GM18858 (cell line): ENCODE results near the gene FBXW10.
"Not testable (repeated sequence)": the region's sequence is repeated elsewhere in the genome, so short reads cannot be mapped to it uniquely, and the experiment has no call there.

Source experiments
- ATAC-seq: cut with Tn5 transposase; IDR thresholded peaks from one replicate; pipeline ENCODE4 v1.9.1; 2021; ENCODE audit not compliant: unreplicated experiment

Gene FBXW10, protein sequence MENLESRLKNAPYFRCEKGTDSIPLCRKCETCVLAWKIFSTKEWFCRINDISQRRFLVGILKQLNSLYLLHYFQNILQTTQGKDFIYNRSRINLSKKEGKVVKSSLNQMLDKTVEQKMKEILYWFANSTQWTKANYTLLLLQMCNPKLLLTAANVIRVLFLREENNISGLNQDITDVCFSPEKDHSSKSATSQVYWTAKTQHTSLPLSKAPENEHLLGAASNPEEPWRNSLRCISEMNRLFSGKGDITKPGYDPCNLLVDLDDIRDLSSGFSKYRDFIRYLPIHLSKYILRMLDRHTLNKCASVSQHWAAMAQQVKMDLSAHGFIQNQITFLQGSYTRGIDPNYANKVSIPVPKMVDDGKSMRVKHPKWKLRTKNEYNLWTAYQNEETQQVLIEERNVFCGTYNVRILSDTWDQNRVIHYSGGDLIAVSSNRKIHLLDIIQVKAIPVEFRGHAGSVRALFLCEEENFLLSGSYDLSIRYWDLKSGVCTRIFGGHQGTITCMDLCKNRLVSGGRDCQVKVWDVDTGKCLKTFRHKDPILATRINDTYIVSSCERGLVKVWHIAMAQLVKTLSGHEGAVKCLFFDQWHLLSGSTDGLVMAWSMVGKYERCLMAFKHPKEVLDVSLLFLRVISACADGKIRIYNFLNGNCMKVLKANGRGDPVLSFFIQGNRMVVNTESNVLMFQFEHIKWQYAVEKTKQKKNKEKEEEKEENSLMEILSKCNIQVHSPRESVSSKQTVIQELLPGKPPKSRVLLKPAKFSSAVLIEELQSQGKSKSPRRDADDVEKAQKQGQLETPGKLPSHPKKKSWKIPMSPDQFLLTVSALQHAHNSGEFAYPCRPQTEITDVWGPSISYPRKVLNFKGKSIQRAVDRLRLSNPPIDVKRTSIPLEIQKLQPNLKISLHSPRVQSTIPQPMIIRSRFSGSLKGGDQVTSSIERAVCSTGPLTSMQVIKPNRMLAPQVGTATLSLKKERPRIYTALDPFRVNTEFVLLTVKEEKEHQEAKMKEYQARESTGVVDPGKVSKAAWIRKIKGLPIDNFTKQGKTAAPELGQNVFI

DNA sequence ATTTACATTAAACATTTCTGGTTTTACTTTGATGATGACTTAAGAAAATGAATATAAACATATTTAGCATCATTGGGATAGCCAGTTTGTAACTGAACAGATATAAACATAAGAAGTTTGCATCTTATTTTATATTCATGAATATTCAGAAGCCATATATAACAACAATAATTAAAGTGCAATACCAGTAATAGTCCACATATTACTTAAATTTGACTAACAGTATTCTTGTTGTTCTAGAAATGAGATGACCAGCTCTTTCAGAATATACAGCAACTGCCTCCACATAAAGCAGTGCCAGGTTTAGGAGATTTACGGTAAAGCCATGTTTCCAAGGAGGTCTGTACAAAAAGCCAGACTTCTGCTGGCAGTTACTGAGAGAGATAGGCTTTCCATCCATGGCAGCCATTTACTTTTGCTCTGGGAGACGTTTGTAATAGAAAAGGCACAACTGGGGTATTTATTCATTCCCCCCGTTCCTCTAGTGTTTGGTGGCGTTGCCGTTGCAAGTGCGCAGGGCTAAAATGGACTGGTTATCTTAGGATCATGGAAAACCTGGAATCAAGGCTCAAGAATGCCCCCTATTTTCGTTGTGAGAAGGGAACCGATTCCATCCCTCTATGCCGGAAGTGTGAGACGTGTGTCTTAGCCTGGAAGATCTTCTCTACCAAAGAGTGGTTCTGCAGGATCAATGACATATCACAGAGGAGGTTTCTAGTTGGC, at the start of gene FBXW10:
Gene FBXW10 (plus strand): TSS at position 356 of the 723 bp plus-strand sequence. CDS start 191 bp downstream, at position 547.
- not testable (repeated sequence) for ATAC-seq

DNA sequence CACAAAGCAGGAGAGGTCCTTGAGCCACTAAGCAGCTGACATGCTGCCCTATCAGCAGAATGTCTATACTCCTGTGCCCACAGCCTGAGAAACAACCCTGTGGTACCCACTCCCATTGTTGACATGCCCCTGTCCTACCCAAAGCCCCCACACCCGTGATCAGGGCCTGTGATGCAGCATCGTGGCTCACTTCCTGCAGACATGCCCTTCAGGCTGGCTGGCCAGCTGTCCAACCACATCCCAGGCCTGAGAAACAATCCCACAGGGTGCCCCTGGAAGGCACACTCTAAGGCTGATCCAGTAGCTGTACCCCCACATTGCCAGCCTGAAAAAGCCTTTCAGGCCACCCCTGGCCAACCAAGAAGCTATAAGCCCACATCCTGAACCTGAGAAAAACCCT, 48.7 kb upstream of the FBXW10 start:
- ATAC-seq = not testable (repeated sequence)

DNA sequence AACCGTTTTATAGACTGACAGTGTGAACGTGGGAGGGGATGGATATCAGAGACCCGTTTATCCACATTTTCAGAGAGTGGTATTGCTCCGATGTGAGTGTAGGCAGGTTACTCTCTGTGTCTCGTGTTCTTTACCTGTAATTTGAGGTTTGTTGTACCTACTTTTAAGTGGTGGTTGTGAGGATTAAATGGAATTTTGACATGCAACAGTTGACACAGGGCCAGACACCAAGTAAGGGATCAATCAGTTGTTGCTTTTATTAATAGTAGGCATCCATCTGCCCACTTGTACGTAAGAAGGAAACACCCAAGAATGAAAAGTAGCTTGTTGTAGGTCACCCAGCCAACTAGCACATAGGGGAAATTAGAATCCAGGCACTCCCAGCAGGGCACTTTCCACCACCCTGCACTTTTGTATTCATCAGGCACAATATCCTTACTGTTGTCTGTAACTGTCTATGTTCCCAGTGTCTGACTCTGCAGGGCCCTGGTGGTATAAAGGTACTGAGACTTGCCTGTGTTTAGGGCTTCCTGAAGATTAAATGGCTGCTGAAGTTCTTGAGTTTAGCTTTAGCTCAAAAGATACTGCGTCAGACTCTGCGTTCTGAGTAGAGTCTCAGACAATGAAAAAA, 45.3 kb upstream of the FBXW10 start:
- ATAC-seq = not testable (repeated sequence)

DNA sequence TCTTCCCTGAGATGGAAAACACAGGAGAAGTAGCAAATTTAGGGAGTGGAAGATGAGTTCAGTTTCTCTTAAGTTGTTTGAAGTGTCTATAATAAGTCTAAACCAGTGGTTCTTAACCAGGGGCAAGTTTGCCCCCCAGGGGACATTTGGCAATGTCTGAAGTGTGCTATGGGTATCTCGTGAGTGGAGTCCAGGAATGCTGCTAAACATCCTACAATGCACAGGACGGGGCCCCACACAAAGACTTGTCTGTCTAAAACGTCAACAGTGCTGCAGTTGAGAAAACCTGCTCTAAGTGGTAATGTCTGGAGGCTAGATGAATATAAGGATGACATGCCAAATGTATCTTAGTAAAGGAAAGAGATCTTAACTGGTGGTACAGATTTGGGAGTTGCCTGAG, 37.9 kb upstream of the FBXW10 start:
- ATAC-seq = not testable (repeated sequence)

DNA sequence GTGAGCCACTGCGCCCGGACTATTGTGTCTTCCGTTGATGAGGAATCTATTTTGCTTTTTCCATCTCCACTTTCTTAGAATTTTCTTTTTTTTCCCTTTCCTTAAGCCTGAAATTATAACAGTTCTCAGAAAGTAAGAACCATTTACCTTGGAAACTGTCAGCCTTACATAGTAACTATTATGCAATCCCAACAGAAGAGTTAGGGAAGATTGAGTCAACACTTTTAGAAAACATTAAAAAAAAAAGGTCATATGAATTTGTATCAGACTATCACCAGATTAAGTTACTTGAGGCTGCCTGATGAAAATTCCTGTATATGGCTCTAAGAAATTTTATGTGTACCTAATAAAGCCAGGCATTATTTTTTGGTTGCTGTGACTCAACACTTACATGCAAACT, 35.6 kb upstream of the FBXW10 start:
- not testable (repeated sequence) for ATAC-seq

DNA sequence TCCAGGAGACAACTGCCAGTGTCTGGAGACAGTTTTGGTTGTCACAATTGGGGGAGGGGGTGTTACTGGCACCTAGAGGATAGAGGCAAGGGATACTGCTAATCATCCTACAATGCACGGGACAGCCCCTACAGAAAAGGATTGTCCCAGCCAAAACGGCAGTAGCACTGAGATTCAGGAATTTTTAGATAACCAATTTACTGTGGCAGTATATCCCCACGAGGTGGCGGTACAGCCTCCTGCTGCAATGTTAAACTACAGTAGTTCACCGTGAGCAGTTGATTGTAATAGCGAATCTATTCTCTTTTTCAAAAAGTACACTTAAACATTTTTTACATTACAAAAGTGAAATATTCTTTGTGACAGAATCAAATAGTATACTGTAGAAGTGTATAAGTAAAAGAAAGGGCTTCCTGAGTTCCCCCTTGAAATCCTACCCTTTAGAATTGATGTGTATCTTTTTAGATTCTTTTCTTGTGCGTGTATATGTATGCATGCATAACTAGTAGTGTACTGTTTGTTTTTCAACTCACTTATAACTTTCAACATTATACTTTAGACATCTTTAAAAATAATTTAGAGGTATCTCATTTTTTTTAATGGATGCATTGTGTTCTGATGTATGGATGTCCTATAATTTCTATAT, 31.4 kb upstream of the FBXW10 start:
- ATAC-seq = not testable (repeated sequence)

DNA sequence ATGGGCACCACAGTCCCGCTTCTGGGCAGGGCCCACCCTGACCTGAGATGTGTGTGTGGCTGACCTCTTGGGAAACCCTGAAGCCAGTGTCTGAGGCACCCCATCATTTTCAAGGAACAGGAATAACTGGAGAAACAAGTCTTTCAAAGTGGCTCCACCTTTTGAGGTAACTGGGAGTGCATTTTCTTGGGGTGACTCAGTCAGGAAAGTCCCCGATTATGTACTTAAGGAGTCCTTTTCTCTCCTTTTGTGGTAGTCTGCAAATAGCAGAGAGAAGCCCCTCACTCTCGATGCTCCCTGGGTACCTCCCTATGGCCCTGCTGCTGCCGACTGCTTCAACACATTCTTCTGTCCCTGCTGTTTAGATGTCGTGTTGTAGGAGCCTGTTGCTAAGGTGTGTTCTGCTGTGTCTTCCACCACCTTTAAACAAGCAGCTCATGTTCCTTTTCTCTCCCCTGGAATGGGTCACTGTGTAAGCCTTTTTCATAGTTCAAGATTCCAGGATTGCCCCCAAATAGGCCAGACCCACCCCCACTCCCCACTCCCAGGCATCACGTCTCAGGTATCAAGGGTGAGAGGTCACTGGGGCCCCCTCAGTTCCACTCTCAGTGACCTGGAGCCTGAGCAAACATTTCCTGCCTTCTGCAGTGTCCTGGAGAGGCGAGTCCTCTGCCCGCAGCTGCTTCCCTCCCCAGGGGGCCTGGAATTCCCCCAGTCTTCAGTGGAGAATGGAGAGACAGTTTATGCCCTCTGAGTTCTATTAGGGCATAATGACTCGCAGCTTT, 25.0 kb upstream of the FBXW10 start:
- ATAC-seq = not testable (repeated sequence)

DNA sequence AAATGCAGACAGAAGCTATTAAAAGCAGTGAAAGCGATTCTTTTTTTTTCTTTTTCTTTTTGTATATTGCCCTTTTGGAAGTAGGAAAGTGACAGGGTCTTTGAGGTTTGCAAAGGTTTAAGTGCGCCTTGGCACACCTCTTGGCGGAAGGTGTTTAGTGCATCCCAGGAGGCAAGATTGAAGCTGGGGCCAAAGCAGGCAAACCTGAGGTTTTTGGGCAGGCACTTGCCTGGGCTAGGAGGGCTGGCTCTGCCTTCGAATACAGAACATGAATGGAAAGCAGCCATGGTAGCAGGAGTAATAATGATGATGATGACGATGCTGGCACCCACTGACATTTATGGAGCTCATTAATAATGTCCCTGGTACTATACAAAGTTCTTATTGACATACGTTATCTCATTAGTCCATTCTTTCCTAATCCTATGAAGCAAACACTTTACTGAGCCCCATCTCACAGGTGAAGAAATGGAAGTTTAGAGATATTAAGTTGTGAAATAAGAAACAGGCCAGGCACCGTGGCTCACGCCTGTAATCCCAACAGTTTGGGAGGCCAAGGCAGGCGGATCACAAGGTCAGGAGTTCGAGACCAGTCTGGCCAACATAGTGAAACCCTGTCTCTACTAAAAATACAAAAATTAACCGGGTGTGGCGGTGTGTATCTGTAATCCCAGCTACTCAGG, 24.3 kb upstream of the FBXW10 start:
- ATAC-seq = not testable (repeated sequence)

DNA sequence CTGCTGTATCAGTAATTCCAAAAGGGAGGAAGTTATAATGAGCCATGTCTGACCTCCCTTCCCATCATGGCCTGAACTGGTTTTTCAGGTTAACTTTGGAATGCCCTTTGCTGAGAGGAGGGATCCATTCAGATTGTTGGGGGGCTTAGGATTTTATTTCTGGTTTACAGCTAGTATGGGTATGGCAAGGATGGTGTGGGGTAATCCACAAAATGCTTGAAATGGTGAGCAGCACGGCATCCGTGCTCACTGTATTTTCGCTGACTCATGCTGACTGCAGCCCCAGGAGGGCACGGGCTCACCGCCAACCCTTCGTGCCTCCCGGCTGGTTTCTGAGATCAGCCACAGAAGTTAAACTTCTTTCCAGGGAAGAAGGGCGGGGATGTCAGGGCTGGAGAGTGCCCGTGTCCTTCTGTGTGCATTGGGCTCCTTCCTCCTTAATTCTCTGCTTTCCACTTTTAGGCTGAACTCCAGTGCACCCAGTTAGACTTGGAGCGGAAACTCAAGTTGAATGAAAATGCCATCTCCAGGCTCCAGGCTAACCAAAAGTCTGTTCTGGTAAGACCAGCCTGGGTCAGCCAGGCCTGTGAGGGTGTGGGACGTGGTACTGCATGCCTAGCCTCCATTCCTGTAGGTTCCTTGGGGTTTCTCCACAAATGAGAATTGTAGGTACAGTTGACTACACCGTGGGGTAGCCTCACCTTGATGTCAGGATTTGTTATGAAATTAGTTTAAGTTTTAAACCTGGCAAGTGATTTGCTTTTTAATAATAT, 21.9 kb upstream of the FBXW10 start:
- not testable (repeated sequence) for ATAC-seq

DNA sequence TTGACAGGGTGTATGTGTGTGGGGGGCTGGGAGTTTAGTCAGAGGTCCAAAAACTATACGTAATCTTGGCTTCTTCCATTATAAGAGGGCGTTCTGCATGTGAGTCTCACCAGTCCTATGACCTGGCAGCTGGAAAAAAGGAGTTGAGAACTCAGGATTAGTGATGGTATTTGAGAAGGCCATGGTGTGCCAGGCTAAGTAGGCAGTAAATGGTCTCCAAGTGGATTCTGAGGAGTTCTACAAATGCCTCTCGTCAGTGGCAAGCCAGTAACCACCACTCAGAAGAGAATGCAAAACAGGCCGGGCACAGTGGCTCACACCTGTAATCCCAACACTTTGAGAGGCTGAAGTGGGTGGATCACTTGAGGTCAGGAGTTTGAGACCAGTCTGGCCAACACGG, 21.2 kb upstream of the FBXW10 start:
- ATAC-seq = not testable (repeated sequence)

DNA sequence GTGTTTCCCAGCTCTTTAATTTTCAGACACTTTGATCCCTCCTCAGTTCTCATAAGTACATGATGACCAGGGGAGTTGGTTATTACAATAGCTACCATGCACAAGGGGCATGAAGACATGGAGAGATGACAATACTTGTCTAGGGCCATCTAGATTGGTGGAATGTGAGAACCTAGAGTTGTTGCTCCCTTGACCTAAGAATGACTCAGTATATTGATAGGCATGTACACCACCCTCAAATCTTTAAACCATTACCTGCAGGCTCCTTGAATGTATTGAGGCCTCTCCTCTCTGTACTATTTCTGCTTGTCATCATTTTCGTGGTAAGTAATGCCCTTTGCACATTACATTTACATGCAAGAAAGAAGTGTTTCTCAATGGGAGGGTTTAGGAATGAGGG, 20.3 kb upstream of the FBXW10 start:
- not testable (repeated sequence) for ATAC-seq

DNA sequence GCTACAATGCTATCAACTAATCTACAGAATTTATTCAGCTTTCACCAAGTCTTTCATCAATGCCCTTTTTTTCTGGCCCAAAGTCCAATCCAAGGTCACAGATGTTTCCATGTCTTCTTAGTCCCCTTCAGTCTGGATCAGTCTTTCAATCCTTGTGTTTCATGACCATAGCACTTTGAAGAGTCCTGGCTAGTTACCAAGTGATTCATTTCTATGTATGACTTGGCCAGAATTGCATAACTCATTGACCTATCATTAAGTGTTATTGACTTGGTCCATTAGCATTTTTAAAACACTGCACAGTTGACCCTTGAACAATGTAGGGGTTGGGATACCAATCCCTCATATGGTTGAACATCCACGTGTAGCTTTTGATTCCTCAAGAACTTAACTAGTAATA, 11.4 kb upstream of the FBXW10 start:
- not testable (repeated sequence) for ATAC-seq

DNA sequence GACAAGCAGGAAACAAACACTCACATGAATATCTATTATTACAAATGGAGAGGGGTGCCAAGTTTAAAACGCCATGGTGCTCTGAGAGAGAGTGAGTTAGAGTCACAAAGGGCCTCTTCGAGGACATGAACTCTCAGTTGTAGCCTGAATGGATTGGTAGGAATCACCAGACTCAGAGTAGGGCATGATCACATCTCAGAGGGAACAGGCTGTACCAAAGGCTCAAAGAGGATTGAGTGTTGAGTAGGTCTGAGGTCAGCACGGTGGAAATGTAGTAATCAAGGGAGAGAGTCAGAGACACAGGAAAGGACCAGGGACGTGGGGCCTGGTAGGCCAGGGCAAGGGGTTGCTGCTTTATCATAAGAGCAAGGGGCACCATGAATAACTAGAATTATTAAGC, 10.5 kb upstream of the FBXW10 start:
- ATAC-seq = not testable (repeated sequence)

DNA sequence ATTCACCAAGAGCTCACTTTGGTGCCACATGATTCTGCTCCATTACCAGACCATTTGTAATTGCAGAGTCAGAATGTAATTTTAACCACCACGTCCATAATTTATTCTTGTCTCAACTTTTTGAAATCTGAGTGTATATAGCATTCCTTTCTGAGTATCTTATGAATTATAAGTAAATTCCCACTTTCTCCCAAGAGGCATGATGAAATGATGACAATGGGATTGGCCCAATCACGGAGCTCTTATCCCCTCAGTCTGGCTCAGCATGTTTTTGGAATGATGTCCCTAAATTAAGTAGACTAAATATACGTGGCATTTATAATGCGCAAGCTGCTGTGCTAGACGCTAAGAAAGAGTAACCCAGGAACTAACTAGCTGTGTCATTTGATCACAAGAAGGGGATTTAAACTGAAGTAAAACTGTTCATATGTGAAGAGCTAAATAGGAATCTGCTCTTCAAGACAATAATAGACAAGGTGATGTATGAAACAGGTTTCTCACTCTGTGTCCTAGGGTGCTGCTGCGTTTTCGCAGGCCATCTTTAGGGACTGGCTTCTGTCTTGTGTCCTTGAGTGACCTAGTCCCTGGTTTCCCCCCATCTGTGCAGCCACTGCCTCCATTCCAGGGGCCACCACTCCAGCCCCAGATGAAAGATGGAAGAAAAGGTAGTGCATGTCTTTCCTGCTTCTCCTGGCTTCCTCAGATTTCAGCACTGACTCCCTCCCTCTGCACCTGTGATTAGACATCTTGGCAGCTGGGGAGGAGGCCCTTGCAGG, 4.0 kb upstream of the FBXW10 start:
- not testable (repeated sequence) for ATAC-seq

DNA sequence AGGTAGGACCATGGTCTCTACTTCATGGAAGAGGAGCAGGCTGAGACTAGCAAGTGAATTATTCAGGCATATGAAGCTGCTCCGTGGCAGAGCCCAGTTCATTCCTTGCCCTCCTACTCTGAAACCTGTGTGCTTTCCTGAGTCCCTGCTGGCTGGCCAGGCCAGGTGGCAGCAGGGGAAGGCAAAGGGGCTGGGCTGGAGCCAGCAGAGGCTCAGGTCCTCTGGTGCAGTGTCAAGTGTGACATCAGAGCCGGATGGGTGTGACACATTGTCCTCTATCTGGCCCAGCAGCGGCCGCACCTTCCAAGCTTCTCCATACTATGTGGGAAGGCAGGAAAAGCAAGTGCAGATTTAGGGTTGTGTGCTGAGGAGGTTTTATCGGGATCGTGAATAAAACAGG, 2.6 kb upstream of the FBXW10 start:
- not testable (repeated sequence) for ATAC-seq

DNA sequence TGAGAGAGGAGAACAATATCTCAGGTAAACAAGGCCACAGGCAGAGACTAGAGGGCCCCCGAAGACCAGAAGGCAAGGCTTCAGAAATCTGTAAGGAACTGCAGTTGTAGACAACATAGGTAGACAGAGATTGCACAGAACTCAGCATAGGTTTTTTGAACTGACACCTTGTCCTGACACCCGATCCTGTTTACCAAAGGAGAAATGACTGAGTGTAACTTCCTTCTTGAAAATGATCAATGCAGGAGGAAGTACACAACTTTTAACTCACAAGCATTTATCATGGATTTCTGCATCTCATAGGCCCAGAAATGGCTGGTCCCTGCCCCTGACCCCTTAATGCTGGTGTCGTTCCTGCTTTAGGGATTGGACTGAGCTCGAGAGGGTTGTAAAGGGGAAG, 872 bp downstream of the FBXW10 start:
- ATAC-seq = not testable (repeated sequence)

DNA sequence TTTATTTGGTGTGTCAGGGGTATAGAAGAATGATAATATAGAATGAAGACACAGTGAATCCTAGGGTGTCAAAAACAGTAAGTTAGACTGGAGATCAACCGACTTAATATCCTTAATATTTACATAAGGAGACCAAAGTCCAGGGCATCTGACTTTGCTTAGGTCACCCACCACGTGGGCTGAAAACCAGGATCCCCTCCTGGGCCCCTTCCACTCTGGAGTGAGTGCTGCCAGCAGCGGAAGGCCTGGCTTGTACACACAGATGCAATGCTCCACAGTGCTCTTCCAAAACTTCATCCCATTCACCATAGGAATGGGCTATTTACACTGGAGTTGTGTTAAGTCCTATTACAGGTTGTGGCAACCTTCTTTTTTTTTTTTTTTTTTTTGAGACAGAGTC, 2.7 kb downstream of the FBXW10 start:
- ATAC-seq = not testable (repeated sequence)
